Islet precursor cell (in vitro differentiated cells): Measurements from ENCODE around the gene ETFDH.
"Not testable (repeated sequence)": the region's sequence is repeated elsewhere in the genome, so short reads cannot be mapped to it uniquely, and the experiment has no call there.

Experiments used
- DNase-seq: peaks from one replicate; pipeline ENCODE4 v3.0.0-alpha.2; 2018

ETFDH gene

DNA sequence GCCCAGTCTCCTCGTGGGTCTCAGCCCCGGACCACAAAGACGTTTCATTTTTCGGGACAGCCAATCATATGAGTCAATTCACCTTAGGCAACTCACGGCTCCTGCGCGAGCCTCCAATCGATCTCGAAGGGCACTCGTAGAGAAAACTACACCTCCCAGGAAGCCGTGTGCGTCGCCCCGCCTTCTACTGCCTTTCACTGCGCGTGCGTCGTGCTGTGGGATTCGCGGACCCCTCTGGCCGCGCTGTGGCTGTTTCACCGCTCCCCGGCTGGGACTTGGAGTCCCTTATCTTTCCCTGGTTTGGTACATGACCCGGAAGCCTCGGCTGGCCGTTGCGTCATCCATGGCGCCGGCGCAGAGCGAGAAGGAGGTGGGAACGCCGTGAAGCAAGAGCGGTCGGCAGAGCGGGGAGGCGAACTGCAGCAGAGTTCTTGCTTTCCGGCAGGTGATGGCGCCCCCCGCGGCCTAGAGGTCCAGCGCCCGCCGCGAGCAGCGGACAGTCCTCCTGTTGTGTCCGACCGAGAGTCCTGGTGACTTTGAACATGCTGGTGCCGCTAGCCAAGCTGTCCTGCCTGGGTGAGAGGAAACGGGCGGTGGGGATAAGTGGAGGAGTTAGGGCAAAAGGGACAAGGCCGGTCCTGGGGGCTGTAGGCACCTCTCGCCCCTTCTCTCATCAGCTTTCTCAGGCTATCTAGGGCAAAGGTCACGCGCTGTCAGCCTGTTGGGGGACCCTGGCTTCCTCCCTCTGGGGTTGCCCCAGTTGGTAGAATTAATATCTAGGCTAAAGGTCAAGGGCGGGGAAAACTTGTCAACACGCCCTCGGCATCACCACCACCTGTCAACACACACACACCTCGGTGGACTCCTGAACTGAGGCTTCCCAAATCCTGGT, at the start of gene ETFDH:
ETFDH (plus strand) TSS at position 382 of the 892 bp plus-strand sequence; CDS start at position 543, 161 bp downstream.
- DNase-seq = peak; percentile 100

- DNase-seq = no peak
Observed at GRCh38 chr4:158624889-158625478, 47.1 kb upstream of the ETFDH start.

GRCh38 chr4:158625544-158625943, 46.6 kb upstream of the ETFDH start:
- DNase-seq = no peak

- no peak for DNase-seq
Observed at GRCh38 chr4:158630893-158631292, 41.2 kb upstream of the ETFDH start.

DNA sequence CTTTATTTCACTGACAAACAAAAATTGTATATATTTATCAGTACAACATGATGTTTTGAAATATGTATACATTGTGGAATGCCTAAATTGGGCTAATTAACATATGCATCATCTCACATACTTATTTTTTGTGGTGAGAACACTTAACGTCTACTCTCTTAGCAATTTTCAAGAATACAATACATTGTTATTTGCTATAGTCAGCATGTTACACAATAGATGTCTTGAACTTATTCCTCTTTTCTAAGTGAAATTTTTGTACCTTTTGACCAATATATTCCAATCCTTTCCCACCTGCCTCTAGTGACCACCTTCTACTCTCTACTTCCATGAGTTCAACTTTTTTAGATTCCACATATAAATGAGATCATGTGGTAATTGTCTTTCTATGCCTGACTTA, 35.5 kb upstream of the ETFDH start:
- DNase-seq = no peak

DNA sequence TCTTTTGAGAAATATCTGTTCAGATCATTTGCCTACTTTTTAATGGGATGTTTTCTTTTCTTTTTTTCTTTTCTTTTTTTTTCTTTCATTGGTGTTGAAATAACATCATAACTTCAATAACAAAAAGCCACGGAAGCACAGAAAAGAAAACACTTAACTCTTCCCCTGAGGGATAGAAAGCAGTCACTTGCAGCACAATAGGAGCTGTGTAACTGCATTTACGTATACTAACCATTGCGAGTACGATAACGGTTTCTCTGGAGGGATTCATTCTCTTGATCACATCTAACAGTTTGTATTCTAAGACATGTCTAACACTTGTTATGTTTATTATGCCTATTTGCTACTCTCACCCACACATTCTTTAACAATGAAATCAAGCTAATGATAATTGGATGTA, 27.7 kb upstream of the ETFDH start:
- DNase-seq = no peak

DNA sequence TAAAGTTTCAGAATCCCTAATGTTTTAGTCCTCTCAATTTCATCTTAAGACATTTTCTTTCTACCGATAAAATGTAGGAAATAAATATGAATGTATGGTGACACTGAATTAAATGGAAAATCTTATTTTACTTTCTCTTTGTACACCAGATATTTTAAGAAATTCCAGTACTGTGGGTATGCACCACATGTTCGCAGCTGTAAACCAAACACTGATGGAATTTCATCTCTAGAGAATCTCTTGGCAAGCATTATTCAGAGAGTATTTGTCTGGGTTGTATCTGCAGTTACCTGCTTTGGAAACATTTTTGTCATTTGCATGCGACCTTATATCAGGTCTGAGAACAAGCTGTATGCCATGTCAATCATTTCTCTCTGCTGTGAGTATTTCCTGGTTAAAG, 27.3 kb upstream of the ETFDH start:
- DNase-seq = no peak

- DNase-seq = no peak
Observed at GRCh38 chr4:158649111-158649680, 22.9 kb upstream of the ETFDH start.

DNA sequence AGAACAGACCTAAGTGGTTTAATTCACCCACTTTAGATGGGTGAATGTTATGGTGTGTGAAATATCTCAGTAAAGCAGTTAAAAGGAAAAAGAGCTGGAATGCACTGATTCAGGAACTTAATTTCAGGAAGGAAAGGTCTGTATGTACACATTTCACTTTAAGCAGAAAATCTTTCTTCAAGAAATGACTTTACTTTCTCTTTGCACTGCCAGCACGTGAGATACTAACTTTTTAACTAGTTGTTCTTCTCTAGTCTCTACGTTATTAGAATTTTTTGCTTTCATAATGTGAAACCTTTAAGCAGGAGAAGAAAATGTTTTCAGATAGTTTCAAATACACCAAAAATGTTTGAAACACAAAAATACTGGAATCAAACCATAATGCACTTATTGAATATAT, 19.2 kb upstream of the ETFDH start:
- DNase-seq = no peak

- peak; percentile 61 for DNase-seq
Observed at GRCh38 chr4:158656439-158656838, 15.7 kb upstream of the ETFDH start.

DNA sequence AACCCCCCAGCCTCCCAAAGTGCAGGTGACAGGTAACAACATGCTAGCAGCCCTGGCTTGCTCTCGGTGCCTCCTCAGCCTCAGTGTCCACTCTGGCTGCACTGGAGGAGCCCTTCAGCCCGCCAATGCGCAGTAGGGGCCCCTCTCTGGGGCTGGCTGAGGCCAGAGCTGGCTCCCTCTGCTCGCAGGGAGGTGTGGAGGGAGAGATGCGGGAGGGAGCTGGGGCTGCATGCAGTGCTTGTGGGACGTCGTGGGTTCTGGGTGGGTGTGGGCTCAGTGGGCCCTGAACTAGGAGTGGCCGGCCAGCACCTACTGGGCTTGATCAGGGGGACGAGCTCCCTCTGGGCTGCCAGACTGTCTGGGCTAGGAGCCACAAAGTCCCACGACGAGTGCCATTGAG, 14.8 kb upstream of the ETFDH start:
- no peak for DNase-seq

GRCh38 chr4:158663255-158663654, 8.8 kb upstream of the ETFDH start:
- not testable (repeated sequence) for DNase-seq

- DNase-seq = not testable (repeated sequence)
Observed at GRCh38 chr4:158663707-158664625, 8.1 kb upstream of the ETFDH start.

DNA sequence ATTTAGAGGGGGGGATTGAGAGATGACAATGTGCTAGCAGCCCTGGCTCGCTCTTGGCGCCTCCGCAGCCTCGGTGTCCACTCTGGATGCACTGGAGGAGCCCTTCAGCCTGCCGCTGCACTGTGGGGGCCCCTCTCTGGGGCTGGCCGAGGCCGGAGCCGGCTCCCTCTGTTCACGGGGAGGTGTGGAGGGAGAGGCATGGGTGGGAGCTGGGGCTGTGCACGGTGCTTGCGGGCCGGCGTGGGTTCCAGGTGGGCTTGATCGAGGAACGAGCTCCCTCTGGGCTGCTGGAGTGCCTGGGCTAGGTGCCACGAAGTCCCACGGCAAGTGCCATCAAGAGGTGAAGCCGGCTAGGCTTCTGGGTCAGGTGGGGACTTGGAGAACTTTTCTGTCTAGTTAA, 7.3 kb upstream of the ETFDH start:
- DNase-seq = no peak

- no peak for DNase-seq
Observed at GRCh38 chr4:158666892-158667291, 5.2 kb upstream of the ETFDH start.

- no peak for DNase-seq
Observed at GRCh38 chr4:158667651-158668198, 4.4 kb upstream of the ETFDH start.

DNA sequence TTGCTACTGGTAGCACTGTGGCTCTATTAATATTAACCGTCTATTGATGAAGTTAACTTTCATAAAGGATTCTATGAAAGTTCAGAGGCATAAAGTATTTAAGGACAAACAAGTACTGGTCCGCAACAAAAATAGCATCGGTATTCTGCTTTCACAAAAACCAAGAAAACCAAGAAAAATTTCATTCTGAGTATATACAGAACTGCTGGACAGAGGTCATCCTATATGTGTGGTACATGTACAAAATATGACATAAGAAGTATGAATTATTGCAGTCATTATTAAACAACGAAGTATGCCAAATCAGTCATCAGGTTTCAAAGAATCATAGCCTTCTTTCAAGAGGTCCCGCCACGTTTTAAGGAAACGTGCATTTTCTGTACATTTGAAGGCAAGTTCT, 2.8 kb upstream of the ETFDH start:
- DNase-seq = no peak

GRCh38 chr4:158670975-158671664, 976 bp upstream of the ETFDH start:
- DNase-seq = peak; percentile 82

DNA sequence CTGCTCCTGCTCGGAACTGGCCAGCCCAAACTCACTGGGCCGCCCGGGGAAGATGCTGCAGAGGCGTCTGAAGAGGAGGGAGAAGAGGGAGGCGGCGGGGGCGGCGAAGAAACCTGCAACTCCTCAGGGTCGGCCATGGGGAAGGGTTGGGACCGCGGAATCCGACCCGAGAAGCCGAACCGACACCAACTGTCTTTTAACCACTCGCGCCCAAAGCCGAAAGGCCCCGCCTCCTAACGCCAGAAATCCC, 506 bp upstream of the ETFDH start, which contains the start of gene C4orf46:
C4orf46 (minus strand) TSS at position 223 of the 250 bp plus-strand sequence; CDS start at position 137, 86 bp downstream.
- no peak for DNase-seq

GRCh38 chr4:158673633-158674032, 1.5 kb downstream of the ETFDH start:
- no peak for DNase-seq

DNA sequence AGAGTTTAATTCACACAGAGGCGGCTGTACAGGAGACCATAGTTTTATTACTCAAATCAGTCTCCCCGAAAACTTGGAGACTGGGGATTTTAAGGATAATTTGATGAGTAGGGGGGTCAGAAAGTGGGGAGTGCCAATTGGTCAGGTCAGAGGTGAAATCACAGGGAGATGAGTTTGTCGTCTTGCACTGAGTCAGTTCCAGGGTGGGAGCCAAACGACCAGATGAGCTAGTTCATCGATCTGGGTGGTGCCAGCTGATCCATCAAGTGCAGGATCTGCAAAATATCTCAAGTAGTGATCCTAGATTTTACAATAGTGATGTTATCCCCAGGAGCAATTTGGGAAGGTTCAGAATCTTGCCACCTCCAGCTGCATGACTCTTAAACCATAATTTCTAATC, 4.0 kb downstream of the ETFDH start:
- DNase-seq = no peak

- no peak for DNase-seq
Observed at GRCh38 chr4:158678767-158679166, 6.7 kb downstream of the ETFDH start.
